Breast epithelium (tissue), 3 donors: ENCODE results near the gene STIM2.

Experiments used
- CTCF ChIP-seq, 3 donors: fragments of 450-650 bp; IDR thresholded peaks; one replicate each; pipeline ENCODE4 v1.5.1; 2016 to 2017; ENCODE audit warnings: antibody characterized with exemption in 3 of 3, mild to moderate bottlenecking in 3 of 3, moderate library complexity in 3 of 3
- POLR2A ChIP-seq: fragments of 450-650 bp; IDR thresholded peaks from one replicate; pipeline ENCODE4 v1.6.1; 2016; ENCODE audit warnings: antibody characterized with exemption, mild to moderate bottlenecking, moderate library complexity

DNA sequence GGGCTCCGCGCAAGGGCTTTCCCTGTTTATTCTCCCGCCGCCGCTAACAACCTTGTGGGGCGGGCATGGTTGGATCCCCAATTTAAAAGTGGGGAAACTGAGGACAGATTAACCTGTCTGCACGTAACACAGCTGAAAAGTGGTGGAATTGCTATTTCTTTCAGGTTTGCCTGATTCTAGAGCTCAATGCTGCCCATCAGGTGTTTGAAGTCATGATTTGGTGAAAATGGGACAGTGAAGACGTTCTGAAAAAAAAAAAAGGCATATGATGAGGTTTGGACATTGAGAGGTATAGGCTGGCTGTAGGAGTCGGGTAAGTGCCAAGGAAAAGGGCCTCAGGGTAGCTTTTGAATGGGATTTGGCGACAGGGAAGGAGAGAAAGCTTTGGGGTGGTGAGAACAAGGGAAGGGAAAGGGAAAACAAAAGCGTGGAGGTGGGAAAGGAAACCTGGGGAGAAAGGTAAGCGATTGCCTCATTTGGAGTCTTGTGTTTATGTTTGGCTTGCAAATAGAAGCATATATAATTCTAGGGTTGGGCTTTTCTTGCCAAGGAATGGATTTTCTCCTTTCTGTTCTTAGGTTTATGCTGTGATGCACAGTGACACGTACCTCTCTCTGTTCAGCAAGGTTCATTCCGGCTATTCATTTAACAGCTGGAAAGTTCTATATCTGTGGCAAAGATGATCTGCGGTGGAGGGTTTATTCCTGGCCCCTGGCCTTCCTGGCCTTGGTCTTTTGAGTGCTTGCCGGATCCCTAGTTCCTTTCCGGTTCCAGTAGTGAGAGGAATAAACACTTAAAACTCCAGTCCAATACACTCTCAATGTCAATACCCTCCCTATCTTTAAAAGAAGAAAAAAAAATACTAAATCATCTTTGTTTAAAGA lies 2.4 kb upstream of the STIM2 start:
- TF ChIP-seq POLR2A (no peak), CTCF (IDR thresholded peaks at IDR 0.05) (no peak)
